Motor neuron (in vitro differentiated cells): ENCODE results near the gene SLC25A40. TPM values are rescaled to one million over a fixed set of nuclear protein-coding genes. Genes with fewer than 3 reads are reported as not detected.
"Not testable (repeated sequence)": the region's sequence is repeated elsewhere in the genome, so short reads cannot be mapped to it uniquely, and the experiment has no call there.

Experiments used
- ATAC-seq, 8 experiments: fragments of 200-7000 bp; cut with Tn5 transposase; replicated peaks in 6 of 8; 2 replicates each; pipeline ENCODE4 v1.8.0; 2021; ENCODE audit warnings: mild to moderate bottlenecking in 8 of 8, moderate library complexity in 8 of 8
- H3K27ac ChIP-seq, 2 donors: fragments of 250-450 bp; sonication (Bioruptor Pico); 2 replicates each; pipeline ENCODE4 v1.9.0; 2021; ENCODE audit warnings: antibody characterized with exemption in 2 of 2, mild to moderate bottlenecking in 2 of 2, moderate library complexity in 1 of 2
- H3K4me1 ChIP-seq, 2 donors: fragments of 250-450 bp; sonication (Bioruptor Pico); replicated peaks in 1 of 2; 2 replicates each; pipeline ENCODE4 v1.6.1; 2021; ENCODE audit warnings: antibody characterized with exemption in 2 of 2, mild to moderate bottlenecking in 2 of 2, moderate library complexity in 1 of 2
- H3K4me3 ChIP-seq, 5 donors: fragments of 250-450 bp; sonication (Bioruptor Pico); 2 replicates each; pipeline ENCODE4 v1.9.0; 2021; ENCODE audit warnings: antibody characterized with exemption in 5 of 5, mild to moderate bottlenecking in 5 of 5, moderate library complexity in 4 of 5
- WGBS, 10 experiments: fragments of 450-650 bp; shearing (Covaris generic); methylation state at CpG; one replicate each; pipeline ENCODE4 v1.0.0; 2022; 5-methylcytosine and 5-hydroxymethylcytosine counted together
- in situ Hi-C, 9 experiments: fragments of 400-800 bp; cut with MboI; loops; one replicate each; pipeline ENCODE4 v1.15.0; 2021; ENCODE audit warnings: low sequenced_read_pairs in 9 of 9, low pct_unique_long_range_greater_than_20kb in 2 of 9; ENCODE audit not compliant: unreplicated experiment in 9 of 9
- total RNA-seq, 8 experiments: library from RNA; unstranded; fragments of 300-600 nt; gene quantifications; 2 replicates each; pipeline versions ENCODE4 v1.2.3 to v1.2.4, GENCODE V29; 2022

The SLC25A40 gene
- total RNA-seq, 8 experiments from 2014 or later, result 9.8 to 27.4 (median 14.3) TPM

DNA sequence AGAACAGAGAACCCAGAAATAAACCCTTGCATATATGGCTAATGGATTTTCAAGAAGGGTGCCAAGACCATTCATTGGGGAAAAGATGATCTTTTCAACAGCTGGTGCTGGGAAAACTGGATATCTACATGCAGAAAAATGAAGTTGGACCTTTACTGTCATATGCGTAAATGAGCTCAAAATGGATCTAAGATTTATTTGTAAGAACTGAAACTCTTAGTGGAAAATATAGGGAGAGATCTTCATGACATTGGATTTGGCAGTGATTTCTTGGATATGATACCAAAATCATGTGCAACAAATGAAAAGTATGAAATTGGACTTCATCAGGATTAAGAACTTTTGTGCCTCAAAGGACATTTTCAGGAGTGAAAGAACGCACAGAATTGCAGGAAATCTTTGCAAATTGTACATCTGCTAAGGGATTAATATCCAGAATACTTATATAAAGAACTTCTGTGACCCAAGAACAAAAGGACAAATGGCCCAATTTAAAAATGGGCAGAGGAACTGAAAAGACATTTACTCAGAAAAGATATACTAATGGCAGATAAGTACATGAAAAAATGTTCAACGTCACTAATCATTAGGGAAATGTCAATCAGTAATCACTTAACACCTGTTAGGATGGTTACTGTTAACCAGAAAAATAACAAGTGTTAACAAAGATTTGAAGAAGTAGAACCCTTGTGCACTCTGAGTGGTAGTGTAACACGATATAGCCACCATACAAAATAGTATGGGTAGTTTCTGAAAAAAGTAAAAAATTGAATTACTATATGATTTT is 6.2 kb upstream of the SLC25A40 start:
- H3K4me3 ChIP-seq, result no peak overlapping the region
- no peak overlapping the region for H3K27ac ChIP-seq
- WGBS, 10 experiments, result 79 to 100% (median 91%) methylated on average over 1 to 4 of the region's 4 CpGs
- peaks cover 4 to 12% of the 10 kb centered on the region in 2 donors for H3K4me1 ChIP-seq
- ATAC-seq, result no peak
- in situ Hi-C loops, result loop anchor here in 3 of 9 experiments (10.0 to 25.0 kb wide), 2 partner anchors 88 to 370 kb away; no protein-coding TSS in a partner anchor

DNA sequence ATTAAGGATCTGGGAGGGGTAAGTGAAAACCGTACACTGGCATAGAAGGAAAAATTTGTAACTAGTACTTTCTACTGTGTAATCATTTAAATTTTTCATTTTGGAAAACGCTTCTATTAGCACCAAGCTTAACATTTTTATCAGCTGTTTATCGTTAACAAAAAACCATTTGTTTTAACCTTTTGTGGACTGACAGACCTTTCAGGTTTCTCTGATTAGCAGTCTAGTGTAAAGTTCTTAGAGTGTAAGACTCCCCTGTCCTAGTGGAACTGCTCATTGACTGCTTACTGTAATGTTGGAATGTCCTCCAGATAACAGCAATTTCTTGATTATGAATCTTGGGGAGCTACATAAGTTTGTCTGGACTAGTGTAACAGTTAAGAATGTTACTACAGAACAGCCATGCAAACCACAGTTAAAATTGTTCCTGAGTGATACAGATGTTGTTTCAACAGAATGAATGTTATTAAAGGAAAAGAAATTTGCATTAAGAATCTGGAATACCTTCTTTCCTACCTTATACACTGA is 2.1 kb upstream of the SLC25A40 start:
- in situ Hi-C loops, result loop anchor here in 3 of 9 experiments (25.0 kb wide), 1 partner anchor 366 kb away; no protein-coding TSS in a partner anchor
- 0 to 35% (median 23%) methylated on average over 2 to 3 of the region's 3 CpGs; no CpG with 5 or more reads in 1 of the 10 experiments for WGBS, 10 experiments

GRCh38 chr7:87877366-87878040 is 1.3 kb upstream of the SLC25A40 start:
- peaks cover 4 to 26% of the 10 kb centered on the region in 2 donors for H3K4me1 ChIP-seq
- no peak for ATAC-seq
- peak overlapping the region in 1 of 2 donors; percentile 78 for H3K27ac ChIP-seq
- 0 to 2% (median 0%) methylated on average over 3 to 10 of the region's 10 CpGs for WGBS, 10 experiments
- in situ Hi-C loops, result loop anchor here in 3 of 9 experiments (25.0 kb wide), 1 partner anchor 365 kb away; no protein-coding TSS in a partner anchor
- peak overlapping the region; percentile 68 to 82 (median 75) for H3K4me3 ChIP-seq

More for the DNA sequence above, 2.1 kb upstream of the SLC25A40 start:
- H3K27ac ChIP-seq, result no peak overlapping the region
- peaks cover 4 to 26% of the 10 kb centered on the region in 2 donors for H3K4me1 ChIP-seq
- H3K4me3 ChIP-seq, result peak overlapping the region in 4 of 5 donors; percentile 68 to 82 (median 74)
- no peak for ATAC-seq

DNA sequence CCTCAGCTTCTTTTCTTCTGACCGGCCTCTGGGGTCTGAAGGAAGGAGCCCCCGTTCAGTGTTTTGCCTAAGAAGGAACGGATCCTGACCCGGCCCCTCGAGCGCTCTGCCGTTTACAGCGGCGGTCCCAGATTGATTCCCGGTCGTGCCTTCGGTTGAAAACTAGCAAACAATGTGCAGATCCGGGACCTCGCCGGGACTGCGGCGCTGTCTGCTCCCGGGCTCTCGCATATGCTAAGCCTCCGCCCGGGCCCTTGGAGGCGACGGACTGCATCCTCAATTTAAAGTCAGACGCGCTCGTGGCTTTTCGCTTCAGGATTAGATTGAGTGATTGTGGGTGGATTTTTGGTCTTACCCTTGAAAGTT is 692 bp upstream of the SLC25A40 start:
- in situ Hi-C loops, result loop anchor here in 3 of 9 experiments (25.0 kb wide), 1 partner anchor 365 kb away; no protein-coding TSS in a partner anchor
- H3K4me3 ChIP-seq, result peak overlapping the region; percentile 68 to 82 (median 75)
- H3K4me1 ChIP-seq, result peaks cover 4 to 26% of the 10 kb centered on the region in 2 donors
- WGBS, 10 experiments, result 0 to 1% (median 0%) methylated on average over 1 to 14 of the region's 27 CpGs; no CpG with 5 or more reads in 5 of the 10 experiments
- H3K27ac ChIP-seq, result peak overlapping the region; percentile 35 to 78
- peak; percentile 23 to 45 (median 30) for ATAC-seq

GRCh38 chr7:87875151-87876039 is 765 bp downstream of the SLC25A40 start:
- peak overlapping the region; percentile 68 to 82 (median 75) for H3K4me3 ChIP-seq
- 0 to 28% (median 12%) methylated on average over 2 to 14 of the region's 35 CpGs; no CpG with 5 or more reads in 1 of the 10 experiments for WGBS, 10 experiments
- peaks cover 4 to 26% of the 10 kb centered on the region in 2 donors for H3K4me1 ChIP-seq
- in situ Hi-C loops, result loop anchor here in 3 of 9 experiments (25.0 kb wide), 1 partner anchor 363 kb away; no protein-coding TSS in a partner anchor
- ATAC-seq, result peak in 2 of 8 experiments; percentile 48 to 54
- H3K27ac ChIP-seq, result peak overlapping the region; percentile 78 to 79

- ATAC-seq, result no peak
- peaks cover 4 to 26% of the 10 kb centered on the region in 2 donors for H3K4me1 ChIP-seq
- in situ Hi-C loops, result no loop called here
- no peak overlapping the region for H3K4me3 ChIP-seq
- no peak overlapping the region for H3K27ac ChIP-seq
- WGBS, 10 experiments, result 40 to 100% (median 76%) methylated on average over 1 to 4 of the region's 4 CpGs; no CpG with 5 or more reads in 1 of the 10 experiments
These were observed 2.1 kb downstream of the SLC25A40 start for GRCh38 chr7:87874066-87874465.

- H3K27ac ChIP-seq, ATAC-seq, in situ Hi-C loops, H3K4me3 ChIP-seq: not testable (repeated sequence)
- WGBS, 10 experiments, result 89 to 100% (median 100%) methylated on average over 2 to 10 of the region's 10 CpGs; no CpG with 5 or more reads in 1 of the 10 experiments
- peaks cover 0 to 22% of the 10 kb centered on the region in 2 donors for H3K4me1 ChIP-seq
These were observed 2.8 kb downstream of the SLC25A40 start for GRCh38 chr7:87873328-87873727.

DNA sequence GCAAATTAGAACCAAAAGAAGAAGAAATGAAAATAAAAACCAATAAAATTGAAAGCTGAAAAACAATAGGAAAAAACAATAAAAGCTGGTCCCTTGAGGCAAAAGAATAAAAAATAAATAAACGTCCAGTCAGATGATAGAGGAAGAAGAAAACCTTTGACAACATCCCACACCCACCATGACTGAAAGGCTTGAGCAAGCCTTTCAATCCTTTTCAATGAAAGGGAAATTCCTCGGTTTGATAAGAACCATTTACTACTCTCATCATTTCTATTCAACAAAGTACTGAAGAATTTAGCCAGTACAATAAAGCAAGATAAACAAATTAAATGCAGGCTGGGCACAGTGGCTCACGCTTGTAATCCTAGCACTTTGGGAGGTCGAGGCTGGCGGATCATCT is 3.8 kb downstream of the SLC25A40 start:
- no peak overlapping the region for H3K27ac ChIP-seq
- no peak for ATAC-seq
- peaks cover 0 to 14% of the 10 kb centered on the region in 2 donors for H3K4me1 ChIP-seq
- in situ Hi-C loops, result no loop called here
- no peak overlapping the region for H3K4me3 ChIP-seq
- 73 to 100% (median 87%) methylated on average over 2 to 5 of the region's 5 CpGs for WGBS, 10 experiments

DNA sequence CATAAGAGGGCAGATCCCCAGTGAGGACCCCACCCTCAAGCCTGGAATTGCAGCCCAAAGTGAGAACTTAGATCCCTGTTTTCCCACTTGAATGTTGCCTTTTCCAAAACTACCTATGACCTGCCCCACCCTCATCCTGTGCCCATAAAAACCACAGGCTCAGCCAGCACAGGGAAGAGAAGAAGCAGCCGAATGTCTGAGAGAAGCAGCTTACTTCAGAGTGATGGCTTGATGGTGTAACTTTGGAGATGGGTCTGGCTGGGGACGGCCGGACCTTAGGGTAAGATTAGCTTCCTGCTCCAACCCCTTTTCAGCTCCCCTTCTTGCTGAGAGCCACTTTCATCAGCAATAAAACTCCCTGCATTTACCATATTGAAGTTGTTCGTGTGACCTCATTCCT is 5.7 kb downstream of the SLC25A40 start:
- Histone ChIP-seq H3K27ac (no peak overlapping the region), H3K4me1 (peaks cover 0 to 14% of the 10 kb centered on the region in 2 donors), H3K4me3 (no peak overlapping the region)
- no peak for ATAC-seq
- 96 to 100% (median 100%) methylated on average over 1 to 4 of the region's 4 CpGs; no CpG with 5 or more reads in 4 of the 10 experiments for WGBS, 10 experiments
- in situ Hi-C loops, result no loop called here

DNA sequence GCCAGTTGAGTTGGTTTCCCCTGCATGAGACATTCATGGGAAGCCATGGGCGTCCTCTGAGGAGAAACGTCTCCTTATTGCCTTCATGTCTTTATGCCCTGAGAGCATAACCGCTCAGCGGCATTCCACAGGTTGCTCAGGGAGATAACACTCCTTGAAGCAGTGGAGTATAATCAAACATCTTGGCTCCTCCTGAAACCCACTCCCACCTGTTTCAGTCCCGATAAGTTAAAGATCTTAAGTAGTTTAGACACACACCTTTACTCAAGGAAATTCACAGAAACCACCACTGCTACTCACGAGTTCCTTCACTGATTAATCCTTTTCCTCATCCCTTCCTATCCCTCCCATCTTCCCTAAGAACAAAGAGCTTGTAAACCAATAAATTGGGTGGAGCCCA is 9.6 kb downstream of the SLC25A40 start:
- H3K4me3 ChIP-seq, ATAC-seq, H3K27ac ChIP-seq, in situ Hi-C loops, H3K4me1 ChIP-seq: not testable (repeated sequence)
- WGBS, 10 experiments, result 90 to 100% (median 96%) methylated on average over 2 to 5 of the region's 6 CpGs; no CpG with 5 or more reads in 3 of the 10 experiments

- no peak overlapping the region for H3K27ac ChIP-seq
- ATAC-seq, result no peak
- H3K4me1 ChIP-seq, result no peaks in the 10 kb centered on the region
- in situ Hi-C loops, result no loop called here
- H3K4me3 ChIP-seq, result no peak overlapping the region
- 80 to 100% (median 100%) methylated on average over 1 to 2 of the region's 2 CpGs; no CpG with 5 or more reads in 1 of the 10 experiments for WGBS, 10 experiments
These were observed 10.1 kb downstream of the SLC25A40 start for GRCh38 chr7:87866089-87866488.
